ENCODE measurements around the gene AJM1. TPM values are rescaled to one million over a fixed set of nuclear protein-coding genes. Genes with fewer than 3 reads are reported as not detected.

Gene AJM1
- total RNA-seq, 1 donor from 2014 or later, result 3.3 TPM

GRCh38 chr9:136849038-136849959 lies 7.0 kb downstream of the AJM1 start, which contains the start of gene PHPT1:
Gene PHPT1, plus strand, starts transcription at chr9:136849409. Its CDS starts 22 bp downstream, at chr9:136849431.
- H3K27ac Mint-ChIP-seq (ENCODE audit: unreplicated experiment), result peak within 1 kb of the TSS; percentile 94
- H3K36me3 Mint-ChIP-seq (ENCODE audit: low read depth, unreplicated experiment), result no peaks in the 10 kb centered on the region
- H3K4me1 ChIP-seq (ENCODE audit: insufficient read depth, low read length), result peaks cover 9% of the 10 kb centered on the region
- FAIRE-seq, result peak; percentile 62
- H4K20me1 ChIP-seq (ENCODE audit: insufficient read depth, low read length), result peaks cover 15% of the 10 kb centered on the region
- H3K36me3 ChIP-seq (ENCODE audit: insufficient read depth, low read length), result no peaks in the 10 kb centered on the region
- H3K4me3 ChIP-seq (ENCODE audit: insufficient read depth, low read depth, low read length), result peak within 1 kb of the TSS; percentile 91
- peak within 1 kb of the TSS; percentile 100 for H3K4me2 ChIP-seq (ENCODE audit: low read length)
- H3K9ac ChIP-seq (ENCODE audit: low read length), result peak within 1 kb of the TSS; percentile 85
- peaks cover 6% of the 10 kb centered on the region for H3K9me3 ChIP-seq (ENCODE audit: insufficient read depth, low read depth, low read length)
- peaks cover 11% of the 10 kb centered on the region for H3K79me2 ChIP-seq (ENCODE audit: insufficient read depth, low read length)
- H3K9me3 Mint-ChIP-seq (ENCODE audit: unreplicated experiment), result peaks cover 3% of the 10 kb centered on the region
- DNase-seq (ENCODE audit: low read depth), result peak; percentile 96
- peak within 1 kb of the TSS; percentile 88 for H3K4me3 Mint-ChIP-seq (ENCODE audit: unreplicated experiment)
- peak within 1 kb of the TSS; percentile 78 for H2AFZ ChIP-seq (ENCODE audit: low read depth, low read length)
- H3K4me1 Mint-ChIP-seq (ENCODE audit: low read depth, unreplicated experiment), result no peaks in the 10 kb centered on the region
- TF ChIP-seq CTCF (IDR thresholded peaks at IDR 0.05; ENCODE audit: insufficient read depth, low read depth, low read length) (no peak), EZH2 (IDR thresholded peaks at IDR 0.05; ENCODE audit: insufficient read depth, low read length) (no peak)
- no peaks in the 10 kb centered on the region for H3K27me3 Mint-ChIP-seq (ENCODE audit: low read depth, unreplicated experiment)
- H3K27ac ChIP-seq (ENCODE audit: low read depth, low read length), result peak within 1 kb of the TSS; percentile 89
- peaks cover 7% of the 10 kb centered on the region for H3K27me3 ChIP-seq (ENCODE audit: insufficient read depth, low read length)

DNA sequence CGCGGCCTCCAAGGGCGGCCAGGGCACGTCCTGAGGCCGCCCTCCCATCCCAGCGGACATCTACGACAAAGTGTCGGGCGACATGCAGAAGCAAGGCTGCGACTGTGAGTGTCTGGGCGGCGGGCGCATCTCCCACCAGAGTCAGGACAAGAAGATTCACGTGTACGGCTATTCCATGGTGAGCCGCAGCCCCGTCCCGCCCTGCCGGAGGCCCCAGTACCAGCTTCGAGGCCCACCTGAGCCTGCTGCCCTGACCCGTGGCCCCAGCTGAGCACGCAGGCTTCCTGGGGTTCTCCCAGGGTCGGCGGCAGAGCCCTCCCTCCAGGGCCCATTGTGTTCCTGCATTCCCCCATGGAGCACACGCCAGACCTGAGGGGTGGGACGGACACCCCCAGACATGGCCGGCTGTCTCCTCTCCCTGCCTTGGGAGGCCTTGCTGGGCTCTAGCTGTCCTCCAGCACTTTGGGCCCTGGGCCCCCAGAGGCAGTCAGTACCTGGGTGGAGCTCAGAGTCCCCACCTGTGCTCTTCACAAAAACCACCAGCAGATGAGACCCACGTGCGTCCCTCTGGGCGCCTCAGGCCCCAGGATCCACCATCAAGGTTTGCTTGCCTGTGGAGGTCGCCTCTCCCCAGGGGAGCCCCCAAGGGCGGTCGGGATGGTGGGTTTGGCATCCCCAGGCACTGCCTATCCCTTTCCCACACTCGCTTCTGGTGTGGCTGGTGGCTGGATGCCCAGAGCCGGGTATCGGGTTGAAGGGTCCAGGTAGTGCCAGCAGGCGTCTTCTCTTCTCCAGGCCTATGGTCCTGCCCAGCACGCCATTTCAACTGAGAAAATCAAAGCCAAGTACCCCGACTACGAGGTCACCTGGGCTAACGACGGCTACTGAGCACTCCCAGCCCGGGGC lies 7.9 kb downstream of the AJM1 start:
- no peak for TF ChIP-seq CTCF (IDR thresholded peaks at IDR 0.05; ENCODE audit: insufficient read depth, low read depth, low read length)
- TF ChIP-seq EZH2 (IDR thresholded peaks at IDR 0.05; ENCODE audit: insufficient read depth, low read length), result no peak
- DNase-seq (ENCODE audit: low read depth), result no peak
- H3K4me3 Mint-ChIP-seq (ENCODE audit: unreplicated experiment), result peak overlapping the region; percentile 88
- Histone ChIP-seq H3K36me3 (ENCODE audit: insufficient read depth, low read length) (no peaks in the 10 kb centered on the region), H3K27ac (ENCODE audit: low read depth, low read length) (peak overlapping the region; percentile 26), H2AFZ (ENCODE audit: low read depth, low read length) (peak overlapping the region; percentile 47), H3K27me3 (ENCODE audit: insufficient read depth, low read length) (peaks cover 7% of the 10 kb centered on the region), H3K4me3 (ENCODE audit: insufficient read depth, low read depth, low read length) (peak overlapping the region; percentile 91), H3K4me2 (ENCODE audit: low read length) (peak overlapping the region; percentile 100), H3K4me1 (ENCODE audit: insufficient read depth, low read length) (peaks cover 9% of the 10 kb centered on the region), H3K9me3 (ENCODE audit: insufficient read depth, low read depth, low read length) (peaks cover 5% of the 10 kb centered on the region), H3K9ac (ENCODE audit: low read length) (peak overlapping the region; percentile 85), H3K79me2 (ENCODE audit: insufficient read depth, low read length) (peaks cover 11% of the 10 kb centered on the region), H4K20me1 (ENCODE audit: insufficient read depth, low read length) (peaks cover 15% of the 10 kb centered on the region)
- H3K36me3 Mint-ChIP-seq (ENCODE audit: low read depth, unreplicated experiment), result no peaks in the 10 kb centered on the region
- peaks cover 3% of the 10 kb centered on the region for H3K9me3 Mint-ChIP-seq (ENCODE audit: unreplicated experiment)
- peaks cover 2% of the 10 kb centered on the region for H3K4me1 Mint-ChIP-seq (ENCODE audit: low read depth, unreplicated experiment)
- FAIRE-seq, result no peak
- peak overlapping the region; percentile 87 for H3K27ac Mint-ChIP-seq (ENCODE audit: unreplicated experiment)
- no peaks in the 10 kb centered on the region for H3K27me3 Mint-ChIP-seq (ENCODE audit: low read depth, unreplicated experiment)

Data from astrocyte (in vitro differentiated cells and primary cell).